GM10266 (cell line): Measurements from ENCODE around the gene UBE2U.

Source experiments
- DNase-seq: peaks from one replicate; pipeline ENCODE4 v3.0.0; 2012; ENCODE audit errors: extremely low spot score
- CTCF ChIP-seq: IDR thresholded peaks from 2 replicates; pipeline ENCODE4 v1.5.1; 2012; ENCODE audit warnings: mild to moderate bottlenecking, low read depth; ENCODE audit not compliant: control insufficient read depth, insufficient read depth; ENCODE audit errors: missing control alignments

The UBE2U gene

GRCh38 chr1:64166629-64167028, 36.8 kb upstream of the UBE2U start:
- TF ChIP-seq CTCF = no peak
- DNase-seq = no peak

- no peak for TF ChIP-seq CTCF
- no peak for DNase-seq
Measured at GRCh38 chr1:64167176-64167575, 36.2 kb upstream of the UBE2U start.

GRCh38 chr1:64171246-64171645, 32.2 kb upstream of the UBE2U start:
- DNase-seq = no peak
- TF ChIP-seq CTCF = no peak

GRCh38 chr1:64171797-64172281, 31.6 kb upstream of the UBE2U start:
- no peak for TF ChIP-seq CTCF
- no peak for DNase-seq

GRCh38 chr1:64172458-64172983, 30.9 kb upstream of the UBE2U start:
- TF ChIP-seq CTCF = no peak
- DNase-seq = no peak

- DNase-seq = no peak
- TF ChIP-seq CTCF = no peak
Measured at GRCh38 chr1:64173336-64173940, 30.0 kb upstream of the UBE2U start.

GRCh38 chr1:64175639-64176038, 27.8 kb upstream of the UBE2U start:
- no peak for TF ChIP-seq CTCF
- no peak for DNase-seq
